ENCODE data around the gene RXRA.

- TF ChIP-seq ZNF302 (tag by site-specific recombination; IDR thresholded peaks at IDR 0.05; ENCODE audit: low read depth) (no peak), CTCF (tag by site-specific recombination; IDR thresholded peaks at IDR 0.05) (no peak), ZSCAN16 (tag by site-specific recombination; IDR thresholded peaks at IDR 0.05) (no peak), ZNF366 (tag by site-specific recombination; conservative IDR thresholded peaks at IDR 0.05) (no peak), ZNF311 (tag by site-specific recombination; IDR thresholded peaks at IDR 0.05; ENCODE audit: borderline replicate concordance) (no peak)
Measured at GRCh38 chr9:134383148-134383547, 56.9 kb downstream of the RXRA start.

Measured in HEK293 (cell line).